Erythroblast (primary cell): ENCODE measurements around the gene TCP11L1.

ENCODE experiments used
- GATA1 ChIP-seq: IDR thresholded peaks from 2 replicates; pipeline ENCODE4 v1.6.1; 2011; ENCODE audit warnings: low read depth, mild to moderate bottlenecking, control low read depth, low read length, moderate library complexity
- POLR2A ChIP-seq: IDR thresholded peaks from 2 replicates; pipeline ENCODE4 v1.6.1; 2011; ENCODE audit warnings: mild to moderate bottlenecking, low read length

GRCh38 chr11:33064866-33065265, 25.5 kb downstream of the TCP11L1 start:
- no peak for TF ChIP-seq POLR2A
- TF ChIP-seq GATA1 = no peak
